Endothelial cell of umbilical vein (primary cell): ENCODE measurements around the gene SARNP. TPM values are rescaled to one million over a fixed set of nuclear protein-coding genes. Genes with fewer than 3 reads are reported as not detected.

Experiments
- BruUV-seq: library from RNA; stranded (reverse); fragments of 400-500 nt; replicated peaks from 2 replicates; lab custom pipeline; 2021; lab: Mats Ljungman, UMichigan
- CTCF ChIA-PET: fragments of 300-600, 350-600 bp; sonication (Branson Sonifier 250); formaldehyde crosslinking; loops from one replicate; lab custom pipeline; 2021; ENCODE audit warnings: antibody characterized with exemption, inconsistent platforms; lab: Charles Lee
- POLR2A ChIA-PET: fragments of 300-600, 350-600 bp; sonication (Branson Sonifier 250); formaldehyde crosslinking; loops from one replicate; lab custom pipeline; 2021; ENCODE audit warnings: antibody characterized with exemption, inconsistent platforms; lab: Charles Lee
- DNase-seq: peaks from one replicate; pipeline ENCODE4 v3.0.0-alpha.2; 2011; ENCODE audit warnings: low read depth, low spot score
- FAIRE-seq: peaks from 2 replicates; lab custom pipeline; 2011; peaks lifted over from hg19 to GRCh38; lab: Jason Lieb, UNC
- H2AFZ ChIP-seq: 2 replicates; pipeline ENCODE4 v1.6.0; 2012; ENCODE audit warnings: low read depth, low read length, control low read depth, inconsistent platforms
- H3K27ac ChIP-seq: 2 replicates; pipeline ENCODE4 v1.5.1; 2011; ENCODE audit warnings: low read depth, mild to moderate bottlenecking, control low read depth, low read length, moderate library complexity; ENCODE audit not compliant: insufficient read depth
- H3K27me3 ChIP-seq, 2 experiments: 2 replicates each; pipeline versions ENCODE4 v1.6.0 to v1.6.1; 2011; ENCODE audit warnings: low read length in 2 of 2, mixed read lengths in 1 of 2; ENCODE audit not compliant: control insufficient read depth in 2 of 2, insufficient read depth in 2 of 2
- H3K36me3 ChIP-seq, 2 experiments: 2 replicates in 1 of 2; 3 replicates in 1 of 2; pipeline ENCODE4 v1.5.1; 2011; ENCODE audit warnings: low read length in 2 of 2, mild to moderate bottlenecking in 1 of 2, moderate library complexity in 1 of 2; ENCODE audit not compliant: control insufficient read depth in 2 of 2, insufficient read depth in 2 of 2; ENCODE audit errors: extremely low read depth in 1 of 2
- H3K4me1 ChIP-seq: 3 replicates; pipeline ENCODE4 v1.5.1; 2011; ENCODE audit warnings: mild to moderate bottlenecking, low read length; ENCODE audit not compliant: control insufficient read depth, insufficient read depth; ENCODE audit errors: extremely low read depth
- H3K4me2 ChIP-seq: 2 replicates; pipeline ENCODE4 v1.6.1; 2011; ENCODE audit warnings: low read length, control low read depth, mixed read lengths; ENCODE audit not compliant: insufficient read depth
- H3K4me3 ChIP-seq, 3 experiments: fragments of 200-600 bp in 1 of 3; sonication (generic), shearing (Covaris generic) in 1 of 3; replicated peaks in 1 of 3; 2 replicates each; pipeline ENCODE4 v1.5.1; 2011 to 2016; ENCODE audit warnings: control low read depth in 3 of 3, low read length in 3 of 3, mild to moderate bottlenecking in 2 of 3, inconsistent platforms in 1 of 3, low read depth in 1 of 3, moderate library complexity in 1 of 3; ENCODE audit not compliant: insufficient read depth in 1 of 3
- H3K79me2 ChIP-seq: 2 replicates; pipeline ENCODE4 v1.6.0; 2012; ENCODE audit warnings: low read length, inconsistent platforms; ENCODE audit not compliant: control insufficient read depth, insufficient read depth
- H3K9ac ChIP-seq: replicated peaks from 2 replicates; pipeline ENCODE3; 2011; ENCODE audit warnings: low read length, control low read depth; ENCODE audit not compliant: insufficient read depth; ENCODE audit errors: extremely low read depth
- H3K9me1 ChIP-seq: replicated peaks from 3 replicates; pipeline ENCODE4 v1.6.0; 2011; ENCODE audit warnings: mild to moderate bottlenecking, low read length; ENCODE audit not compliant: control insufficient read depth, insufficient read depth; ENCODE audit errors: extremely low read depth
- H3K9me3 ChIP-seq: replicated peaks from 2 replicates; pipeline ENCODE4 v1.5.1; 2012; ENCODE audit warnings: low read length, inconsistent platforms; ENCODE audit not compliant: control insufficient read depth, insufficient read depth
- H4K20me1 ChIP-seq: replicated peaks from 2 replicates; pipeline ENCODE3; 2011; ENCODE audit warnings: mild to moderate bottlenecking, low read length; ENCODE audit not compliant: control insufficient read depth, insufficient read depth; ENCODE audit errors: extremely low read depth
- CTCF ChIP-seq, 2 donors: IDR thresholded peaks; 1 replicate in 1 of 2; 2 replicates in 1 of 2; pipeline ENCODE4 v1.5.1; 2011; ENCODE audit warnings: low read length in 2 of 2, mild to moderate bottlenecking in 2 of 2, moderate library complexity in 2 of 2, control low read depth in 1 of 2, inconsistent platforms in 1 of 2, low read depth in 1 of 2; ENCODE audit not compliant: insufficient read depth in 1 of 2; ENCODE audit errors: extremely low read depth in 1 of 2
- EZH2 ChIP-seq: IDR thresholded peaks from 2 replicates; pipeline ENCODE4 v1.6.1; 2012; ENCODE audit warnings: borderline replicate concordance, low read depth, mild to moderate bottlenecking, moderate library complexity, low read length, inconsistent platforms; ENCODE audit not compliant: severe bottlenecking
- FOS ChIP-seq: IDR thresholded peaks from 2 replicates; pipeline ENCODE4 v1.6.1; 2011; ENCODE audit warnings: mild to moderate bottlenecking, low read length, moderate library complexity, borderline replicate concordance; ENCODE audit not compliant: insufficient read depth
- GATA2 ChIP-seq: IDR thresholded peaks from 2 replicates; pipeline ENCODE4 v1.7.0; 2011; ENCODE audit warnings: low read depth, mild to moderate bottlenecking, moderate library complexity, mixed read lengths, low read length; ENCODE audit not compliant: insufficient read length, insufficient read depth
- JUN ChIP-seq: IDR thresholded peaks from 2 replicates; pipeline ENCODE4 v1.6.1; 2011; ENCODE audit warnings: borderline replicate concordance, low read depth; ENCODE audit not compliant: insufficient read length, insufficient read depth
- MYC ChIP-seq: IDR thresholded peaks from one replicate; pipeline ENCODE4 v1.6.1; 2011; ENCODE audit warnings: mild to moderate bottlenecking, low read depth, low read length
- POLR2A ChIP-seq: IDR thresholded peaks from 2 replicates; pipeline ENCODE4 v1.6.1; 2012; ENCODE audit warnings: low read depth, mild to moderate bottlenecking, control low read depth, low read length
- POLR2AphosphoS5 ChIP-seq: IDR thresholded peaks from 2 replicates; pipeline ENCODE4 v1.6.1; 2012; ENCODE audit warnings: low read depth, mild to moderate bottlenecking, control low read depth, low read length, moderate library complexity; ENCODE audit not compliant: insufficient read depth
- dilution Hi-C: fragments of 300-500 bp; cut with MboI; formaldehyde crosslinking; loops from one replicate; pipeline ENCODE4 v1.15.0; 2019; ENCODE audit warnings: low sequenced_read_pairs; ENCODE audit not compliant: extremely low pct_ligation_motif_present
- intact Hi-C: fragments of 100-400 bp; cut with micrococcal nuclease; formaldehyde crosslinking; loops from one replicate; pipeline ENCODE4 v1.10.0; 2022
- polyA plus RNA-seq, 4 experiments: library from polyadenylated mRNA; depleted of rRNA in 3 of 4; stranded (reverse) in 3 of 4; unstranded in 1 of 4; fragments of >200 nt; gene quantifications; 2 replicates each; pipeline versions ENCODE4 v1.2.1 to v1.2.3, GENCODE V29; 2011 to 2012; ENCODE audit warnings: missing spikeins in 1 of 4
- total RNA-seq: library from RNA; stranded (reverse); gene quantifications from 2 replicates; pipeline ENCODE4 v1.2.3, GENCODE V29; 2021
- TF ChIP-seq, protein P1 (sequence below): IDR thresholded peaks from 2 replicates; pipeline ENCODE4 v1.6.1; 2011; ENCODE audit not compliant: insufficient read depth, insufficient read length

Gene SARNP
- total and polyA plus RNA-seq, 2 donors (not counting 3 experiments of a cell fraction or from before 2014, with no cell fraction given): 88.1 to 101 TPM

- CTCF ChIA-PET: interaction anchor here (8.2 kb wide), 1 partner anchor 14 kb away, joined by 151 read pairs; the partner anchor contains the start of genes BLOC1S1 and RDH5
- POLR2A ChIA-PET: no interaction called here
- H3K36me3 ChIP-seq: no peaks in the 10 kb centered on the region
- no peak overlapping the region for H3K9ac ChIP-seq
- DNase-seq (no peak), FAIRE-seq (no peak)
- no peak overlapping the region for H3K4me2 ChIP-seq
- H3K4me3 ChIP-seq: no peak overlapping the region
- H3K4me1 ChIP-seq: peaks cover 18% of the 10 kb centered on the region
- H3K27ac ChIP-seq: no peak overlapping the region
- H2AFZ ChIP-seq: no peak overlapping the region
- intact Hi-C loops: no loop called here
- no peaks in the 10 kb centered on the region for H3K79me2 ChIP-seq
- H3K27me3 ChIP-seq: no peaks in the 10 kb centered on the region
- H3K9me3 ChIP-seq: no peaks in the 10 kb centered on the region
- dilution Hi-C loops: no loop called here
- TF ChIP-seq GATA2 (no peak), JUN (no peak), POLR2AphosphoS5 (no peak), POLR2A (no peak), MYC (no peak), CTCF (IDR thresholded peaks at IDR 0.05; ENCODE audit: extremely low read depth in 1 of 2, insufficient read depth in 1 of 2, low read depth in 1 of 2, low read length in 2 of 2) (no peak), EZH2 (no peak), FOS (no peak)
- TF ChIP-seq, protein P1, sequence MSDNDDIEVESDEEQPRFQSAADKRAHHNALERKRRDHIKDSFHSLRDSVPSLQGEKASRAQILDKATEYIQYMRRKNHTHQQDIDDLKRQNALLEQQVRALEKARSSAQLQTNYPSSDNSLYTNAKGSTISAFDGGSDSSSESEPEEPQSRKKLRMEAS: no peak
- H4K20me1 ChIP-seq: no peaks in the 10 kb centered on the region
- no TSS peak for BruUV-seq
- no peaks in the 10 kb centered on the region for H3K9me1 ChIP-seq
Observed at GRCh38 chr12:55734595-55734994, 82.9 kb downstream of the SARNP start.
